ENCODE measurements around the gene MAP2K4. TPM values are rescaled to one million over a fixed set of nuclear protein-coding genes. Genes with fewer than 3 reads are reported as not detected.
"Not testable (repeated sequence)": the region's sequence is repeated elsewhere in the genome, so short reads cannot be mapped to it uniquely, and the experiment has no call there.

The MAP2K4 gene
- total RNA-seq = 31.1 TPM
- long read RNA-seq, partial matches to known transcripts = 2 of 10 reads
- long read RNA-seq, other reads (novel, unspliced or antisense) = 7 of 10 reads

GRCh38 chr17:12020642-12021622, at the start of gene MAP2K4:
MAP2K4 (plus strand) TSS chr17:12020877; CDS start chr17:12020887, 10 bp downstream.
- peak; percentile 99 for DNase-seq (ENCODE audit: low spot score)

- DNase-seq (ENCODE audit: low spot score) = not testable (repeated sequence)
Observed at GRCh38 chr17:11972741-11973140, 47.9 kb upstream of the MAP2K4 start.

DNA sequence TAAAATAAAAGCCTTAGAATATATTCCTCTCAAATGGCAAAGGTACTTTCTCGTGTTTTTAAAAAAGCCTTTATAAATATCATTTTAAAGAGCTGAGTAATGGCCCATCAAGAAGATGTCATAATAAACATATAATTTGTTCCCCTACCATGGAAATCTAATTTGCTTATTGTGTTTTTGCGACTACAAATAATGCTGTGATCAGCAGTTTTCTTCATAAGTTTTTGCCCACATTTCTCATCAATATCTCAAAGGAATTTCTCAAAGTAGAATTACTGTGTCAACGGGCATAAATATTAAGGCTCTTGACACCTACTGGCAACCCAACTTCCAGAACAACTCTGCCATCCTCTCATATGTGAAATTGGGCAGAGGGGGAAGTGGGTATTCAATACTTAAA, 40.9 kb upstream of the MAP2K4 start:
- no peak for DNase-seq (ENCODE audit: low spot score)

GRCh38 chr17:11980813-11981212, 39.9 kb upstream of the MAP2K4 start:
- no peak for DNase-seq (ENCODE audit: low spot score)

- no peak for DNase-seq (ENCODE audit: low spot score)
Observed at GRCh38 chr17:11981862-11982261, 38.8 kb upstream of the MAP2K4 start.

- DNase-seq (ENCODE audit: low spot score) = no peak
Observed at GRCh38 chr17:11986179-11986941, 34.3 kb upstream of the MAP2K4 start.

DNA sequence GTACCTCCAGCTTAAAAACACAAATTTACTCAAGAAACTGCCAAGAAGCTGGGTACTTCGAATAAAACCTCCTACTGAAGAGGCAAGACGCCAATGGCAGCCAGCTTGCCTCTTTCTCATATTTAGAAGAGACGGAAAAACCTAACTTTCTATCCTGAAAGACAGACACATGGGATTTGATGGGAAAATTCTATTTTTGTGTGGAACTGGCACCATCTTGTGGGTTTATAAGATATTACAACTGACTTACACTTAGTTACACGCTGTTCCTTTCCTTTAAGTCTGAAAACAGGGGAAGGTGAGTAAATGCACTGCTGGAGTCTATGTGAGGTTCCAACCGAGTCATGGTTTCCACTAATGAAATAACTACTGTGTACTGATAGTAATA, 33.7 kb upstream of the MAP2K4 start:
- no peak for DNase-seq (ENCODE audit: low spot score)

- no peak for DNase-seq (ENCODE audit: low spot score)
Observed at GRCh38 chr17:11990363-11990983, 30.2 kb upstream of the MAP2K4 start.

DNA sequence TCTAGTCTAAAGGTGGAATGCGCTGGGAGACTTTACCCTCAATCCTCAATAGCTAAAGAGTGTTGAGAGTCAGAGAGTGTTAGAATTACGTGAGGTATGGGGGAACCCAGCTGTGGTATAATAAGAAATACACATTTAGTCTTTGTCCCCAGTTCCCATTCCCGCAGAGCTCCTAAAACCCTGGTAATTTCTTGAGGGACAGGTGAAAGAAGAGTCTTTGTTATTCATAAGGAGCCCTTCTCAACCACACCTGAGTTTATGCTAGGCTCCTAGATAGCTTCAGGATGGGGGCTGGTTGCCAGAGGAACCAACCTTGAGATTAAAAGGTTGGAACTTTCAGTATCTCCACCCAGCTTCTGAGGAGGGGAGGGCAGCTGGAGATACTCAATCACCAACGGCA, 29.2 kb upstream of the MAP2K4 start:
- DNase-seq (ENCODE audit: low spot score) = no peak

GRCh38 chr17:11996722-11997146, 23.9 kb upstream of the MAP2K4 start:
- no peak for DNase-seq (ENCODE audit: low spot score)

- peak; percentile 99 for DNase-seq (ENCODE audit: low spot score)
Observed at GRCh38 chr17:11997147-11997971, 23.3 kb upstream of the MAP2K4 start, which contains the start of gene ZNF18. ZNF18 (minus strand) TSS chr17:11997475; CDS start chr17:11992829, 4,646 bp downstream.

GRCh38 chr17:11997972-11998233, 22.8 kb upstream of the MAP2K4 start:
- no peak for DNase-seq (ENCODE audit: low spot score)

- DNase-seq (ENCODE audit: low spot score) = no peak
Observed at GRCh38 chr17:11999696-12000095, 21.0 kb upstream of the MAP2K4 start.

DNA sequence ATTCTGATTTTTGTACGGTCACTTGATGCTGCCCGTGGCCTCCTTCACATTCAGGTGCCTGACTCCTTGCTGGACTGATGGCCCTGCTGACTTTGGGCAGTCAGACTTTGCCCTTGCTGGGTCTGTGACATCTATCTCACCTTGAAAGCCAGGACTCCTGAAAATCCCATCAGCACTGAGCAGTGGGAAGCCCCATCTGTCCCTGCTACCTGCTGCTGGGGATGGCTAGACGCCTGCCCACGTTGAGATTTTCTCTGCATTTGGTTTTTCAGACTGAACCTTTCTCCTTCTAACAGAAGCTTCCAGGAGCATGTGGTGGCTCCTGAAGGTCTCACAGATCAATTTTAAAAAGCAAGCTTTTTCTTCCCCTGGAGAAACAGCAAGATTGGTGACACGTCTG, 13.2 kb upstream of the MAP2K4 start:
- no peak for DNase-seq (ENCODE audit: low spot score)

DNA sequence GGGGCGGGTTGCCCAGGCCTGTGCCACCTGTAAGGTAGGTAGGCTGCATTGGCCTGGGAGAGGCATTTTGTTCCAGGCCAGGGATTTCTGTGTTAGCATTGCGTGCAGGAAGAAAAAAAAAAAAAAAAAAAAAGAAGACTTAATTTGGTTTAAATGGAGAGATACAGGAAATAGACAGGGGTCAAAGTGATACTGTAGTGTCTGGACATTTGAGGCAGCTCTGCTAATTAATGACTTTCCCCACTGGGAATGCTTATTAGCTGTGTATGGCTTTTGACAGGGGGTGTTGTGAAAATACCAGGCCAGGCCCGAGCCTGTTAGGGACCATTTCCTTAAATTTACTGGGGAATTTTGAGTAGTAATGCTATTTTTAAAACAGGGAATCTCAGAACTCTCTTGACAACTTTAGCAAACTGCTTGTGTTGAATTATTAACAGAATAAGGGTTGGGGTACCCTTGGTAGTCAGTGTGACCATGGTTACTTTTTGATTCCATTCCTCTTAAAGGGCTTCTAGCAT, 1.0 kb downstream of the MAP2K4 start:
- DNase-seq (ENCODE audit: low spot score) = no peak

- no peak for DNase-seq (ENCODE audit: low spot score)
Observed at GRCh38 chr17:12022310-12022709, 1.6 kb downstream of the MAP2K4 start.

DNA sequence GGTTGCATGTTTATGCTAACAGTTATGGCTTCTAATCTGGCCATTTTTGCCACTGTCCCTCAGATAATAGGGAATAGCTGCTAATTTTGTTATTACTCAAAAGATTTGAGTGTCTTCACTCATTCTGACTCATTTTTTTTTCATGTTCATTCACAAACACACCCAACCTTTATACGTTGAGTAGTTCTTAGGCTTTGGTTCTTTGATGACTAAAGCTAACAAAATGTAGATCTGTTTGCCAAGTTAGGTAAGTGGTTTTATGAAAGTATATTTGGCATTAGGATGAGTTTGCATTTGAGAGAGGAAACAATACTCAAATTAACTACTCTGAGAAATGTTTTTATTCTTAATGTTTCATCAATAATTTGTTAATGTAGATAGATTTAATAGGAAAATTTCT, 3.6 kb downstream of the MAP2K4 start:
- DNase-seq (ENCODE audit: low spot score) = no peak

DNA sequence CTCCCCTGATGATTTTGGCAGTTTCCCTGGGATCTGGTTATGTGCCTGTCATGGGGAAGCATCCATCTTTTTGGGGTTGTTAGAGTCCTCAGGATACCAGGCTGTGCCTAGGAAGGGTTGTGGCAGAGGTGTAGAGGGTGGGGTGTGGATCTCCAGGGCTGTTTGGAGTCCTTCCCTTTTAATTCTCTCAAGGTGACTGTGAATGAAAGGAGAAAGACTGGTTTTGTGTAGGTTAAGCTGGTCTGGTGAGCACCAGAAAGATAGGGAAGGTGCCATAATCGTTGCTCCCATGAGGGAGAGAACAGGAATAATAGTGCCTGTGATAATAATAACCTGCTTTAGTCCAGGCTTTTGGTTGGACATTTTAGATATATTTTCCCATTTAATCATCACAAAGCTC, 7.0 kb downstream of the MAP2K4 start:
- no peak for DNase-seq (ENCODE audit: low spot score)

DNA sequence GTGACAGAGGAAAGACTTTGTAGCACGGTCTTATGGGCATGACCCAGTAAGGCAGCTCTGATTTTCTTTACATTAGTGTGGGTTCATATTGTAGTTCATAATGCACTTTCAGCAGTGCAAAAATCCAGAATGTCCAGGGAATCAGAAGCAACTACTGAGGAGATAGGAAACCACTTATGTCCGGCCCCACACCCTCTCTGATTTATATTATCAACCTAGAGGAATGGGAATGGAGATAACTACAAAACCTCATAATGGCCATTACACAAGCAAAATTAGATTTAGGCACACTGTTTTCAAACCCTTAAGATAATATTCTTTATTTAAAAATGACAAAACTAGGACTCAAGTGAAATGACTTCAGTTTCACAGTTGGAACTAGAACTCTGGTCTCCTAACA, 7.9 kb downstream of the MAP2K4 start:
- no peak for DNase-seq (ENCODE audit: low spot score)

DNA sequence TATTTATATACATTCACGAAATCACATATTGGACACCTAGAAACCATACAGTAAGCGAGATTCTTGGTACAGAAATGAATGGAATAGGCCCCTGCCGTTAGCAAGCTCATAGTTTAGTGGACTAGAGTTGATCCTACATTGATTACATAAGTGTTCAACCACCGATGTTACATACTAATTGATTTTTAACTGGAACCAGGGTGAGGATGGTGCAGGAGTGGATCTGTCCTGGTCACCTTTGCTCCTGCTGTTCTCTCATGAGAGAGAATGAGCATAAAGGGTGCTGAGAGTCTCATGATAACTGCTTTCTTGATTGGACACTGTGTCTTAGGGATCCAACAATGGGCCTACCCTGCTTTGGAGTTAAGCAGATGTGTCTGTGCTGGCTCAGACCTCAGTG, 13.9 kb downstream of the MAP2K4 start:
- DNase-seq (ENCODE audit: low spot score) = no peak

GRCh38 chr17:12035673-12036072, 15.0 kb downstream of the MAP2K4 start:
- no peak for DNase-seq (ENCODE audit: low spot score)
